ENCODE results near the gene PCDHB3.

The PCDHB3 gene

DNA sequence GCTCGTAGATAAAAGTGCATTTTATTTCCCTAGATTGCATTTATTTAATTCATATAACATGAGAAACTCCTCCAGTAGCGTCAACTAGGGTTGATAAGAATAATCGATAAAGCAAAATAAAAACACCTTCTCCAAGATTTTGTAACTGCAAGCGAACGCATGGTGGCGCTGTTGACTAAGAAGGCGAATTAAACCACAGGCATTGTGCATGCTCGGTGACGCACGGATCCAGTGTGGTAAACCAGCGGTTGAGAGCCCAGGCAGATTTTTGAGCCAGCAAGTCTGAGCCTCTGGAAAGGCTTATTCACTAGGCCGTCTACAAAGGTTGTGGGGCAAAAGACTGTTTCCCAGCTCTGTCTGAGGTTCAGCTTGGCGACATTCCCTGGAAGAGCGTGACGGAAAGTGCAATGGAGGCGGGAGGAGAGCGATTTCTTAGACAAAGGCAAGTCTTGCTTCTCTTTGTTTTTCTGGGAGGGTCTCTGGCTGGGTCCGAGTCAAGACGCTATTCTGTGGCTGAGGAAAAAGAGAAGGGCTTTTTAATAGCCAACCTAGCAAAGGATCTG lies at the start of gene PCDHB3:
Gene PCDHB3 (plus strand): TSS at position 231 of the 563 bp plus-strand sequence. CDS start 177 bp downstream, at position 408.
- intact Hi-C loops (cut with DNase I; ENCODE audit: low total_unique reads): no loop called here
- Histone ChIP-seq H3K36me3 (no peaks in the 10 kb centered on the region), H3K4me1 (no peaks in the 10 kb centered on the region), H3K4me3 (peak within 1 kb of the TSS in 1 of 2 donors; percentile 18), H3K9me3 (peaks cover 6 to 68% (median 53%) of the 10 kb centered on the region in 3 donors), H3K27me3 (no peaks in the 10 kb centered on the region), H3K27ac (no peak within 1 kb of the TSS)
- DNase-seq: no peak
- TF ChIP-seq, protein P1, sequence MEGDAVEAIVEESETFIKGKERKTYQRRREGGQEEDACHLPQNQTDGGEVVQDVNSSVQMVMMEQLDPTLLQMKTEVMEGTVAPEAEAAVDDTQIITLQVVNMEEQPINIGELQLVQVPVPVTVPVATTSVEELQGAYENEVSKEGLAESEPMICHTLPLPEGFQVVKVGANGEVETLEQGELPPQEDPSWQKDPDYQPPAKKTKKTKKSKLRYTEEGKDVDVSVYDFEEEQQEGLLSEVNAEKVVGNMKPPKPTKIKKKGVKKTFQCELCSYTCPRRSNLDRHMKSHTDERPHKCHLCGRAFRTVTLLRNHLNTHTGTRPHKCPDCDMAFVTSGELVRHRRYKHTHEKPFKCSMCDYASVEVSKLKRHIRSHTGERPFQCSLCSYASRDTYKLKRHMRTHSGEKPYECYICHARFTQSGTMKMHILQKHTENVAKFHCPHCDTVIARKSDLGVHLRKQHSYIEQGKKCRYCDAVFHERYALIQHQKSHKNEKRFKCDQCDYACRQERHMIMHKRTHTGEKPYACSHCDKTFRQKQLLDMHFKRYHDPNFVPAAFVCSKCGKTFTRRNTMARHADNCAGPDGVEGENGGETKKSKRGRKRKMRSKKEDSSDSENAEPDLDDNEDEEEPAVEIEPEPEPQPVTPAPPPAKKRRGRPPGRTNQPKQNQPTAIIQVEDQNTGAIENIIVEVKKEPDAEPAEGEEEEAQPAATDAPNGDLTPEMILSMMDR (IDR thresholded peaks at IDR 0.05): peak in 1 of 2 experiments; percentile 8

DNA sequence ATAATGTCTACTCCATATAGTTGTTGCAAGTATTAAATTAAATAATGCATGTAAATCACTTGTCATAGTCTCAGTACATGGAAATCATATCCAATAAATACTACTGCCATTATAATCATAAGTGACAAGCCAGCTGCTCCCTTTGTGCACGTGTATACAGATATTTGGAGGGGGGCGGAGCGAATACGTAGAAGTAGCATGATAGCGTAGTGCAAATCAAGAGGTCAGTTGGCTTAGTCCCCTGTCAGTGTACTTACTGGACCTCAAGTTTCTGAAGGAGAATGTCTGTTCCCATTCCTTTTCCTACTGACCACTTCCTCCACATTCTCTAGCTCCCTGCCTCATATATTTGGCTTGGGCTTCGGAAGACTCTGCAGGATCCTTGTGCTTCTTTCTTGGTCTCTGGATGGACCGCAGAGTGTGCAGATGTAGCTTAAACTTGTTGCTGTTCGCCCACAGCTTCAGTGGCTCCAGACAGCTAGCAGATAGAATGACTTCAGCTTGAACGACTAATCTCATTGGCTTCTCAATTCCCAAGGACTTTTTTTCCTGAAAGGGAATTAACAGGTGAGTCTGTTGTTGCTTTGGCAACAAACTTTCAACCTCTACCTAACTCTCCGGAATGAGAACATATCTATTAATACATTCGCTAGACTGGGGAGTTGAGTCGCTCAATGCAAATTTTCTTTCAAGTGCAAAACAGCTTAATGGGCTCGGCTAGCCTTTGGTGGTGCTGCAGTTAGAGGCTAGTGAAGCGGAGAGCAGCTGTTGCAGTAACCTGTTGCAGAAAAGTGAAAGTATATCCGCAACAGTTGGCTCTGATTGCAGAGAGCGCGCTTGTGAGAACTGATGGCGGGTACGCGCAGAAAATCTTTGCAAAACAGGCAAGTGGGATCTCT lies 49.4 kb upstream of the PCDHB3 start, which contains the start of gene PCDHB1:
Gene PCDHB1 (plus strand): TSS at position 753 of the 899 bp plus-strand sequence. CDS start 97 bp downstream, at position 850.
- TF ChIP-seq, protein P1 (IDR thresholded peaks at IDR 0.05): no peak
- DNase-seq: no peak
- no peaks in the 10 kb centered on the region for H3K36me3 ChIP-seq
- peaks cover 0 to 14% (median 4%) of the 10 kb centered on the region in 4 donors for H3K4me1 ChIP-seq
- H3K4me3 ChIP-seq: peak within 1 kb of the TSS; percentile 46 to 50
- intact Hi-C loops (cut with DNase I; ENCODE audit: low total_unique reads): no loop called here
- H3K9me3 ChIP-seq: no peaks in the 10 kb centered on the region
- no peak within 1 kb of the TSS for H3K27ac ChIP-seq
- H3K27me3 ChIP-seq: peaks cover 0 to 20% of the 10 kb centered on the region in 2 donors

DNA sequence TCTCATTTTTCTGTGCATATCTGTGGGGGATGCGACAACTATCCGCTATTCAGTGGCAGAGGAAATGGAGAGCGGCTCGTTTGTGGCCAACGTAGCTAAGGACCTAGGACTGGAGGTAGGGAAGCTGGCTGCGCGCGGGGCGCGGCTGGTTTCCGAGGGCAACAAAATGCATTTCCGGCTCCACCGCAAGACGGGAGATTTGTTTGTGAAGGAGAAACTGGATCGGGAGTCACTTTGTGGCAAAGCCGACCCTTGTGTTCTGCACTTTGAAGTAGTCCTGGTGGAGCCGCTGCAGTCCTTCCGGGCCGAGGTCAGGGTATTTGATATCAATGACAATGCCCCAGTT lies 48.8 kb upstream of the PCDHB3 start:
- Histone ChIP-seq H3K4me3 (peak overlapping the region; percentile 46 to 50), H3K4me1 (peaks cover 0 to 14% (median 4%) of the 10 kb centered on the region in 4 donors), H3K36me3 (no peaks in the 10 kb centered on the region), H3K27ac (no peak overlapping the region), H3K9me3 (no peaks in the 10 kb centered on the region), H3K27me3 (peaks cover 0 to 20% of the 10 kb centered on the region in 2 donors)
- no peak for DNase-seq
- TF ChIP-seq, protein P1 (IDR thresholded peaks at IDR 0.05): no peak
- intact Hi-C loops (cut with DNase I; ENCODE audit: low total_unique reads): no loop called here

DNA sequence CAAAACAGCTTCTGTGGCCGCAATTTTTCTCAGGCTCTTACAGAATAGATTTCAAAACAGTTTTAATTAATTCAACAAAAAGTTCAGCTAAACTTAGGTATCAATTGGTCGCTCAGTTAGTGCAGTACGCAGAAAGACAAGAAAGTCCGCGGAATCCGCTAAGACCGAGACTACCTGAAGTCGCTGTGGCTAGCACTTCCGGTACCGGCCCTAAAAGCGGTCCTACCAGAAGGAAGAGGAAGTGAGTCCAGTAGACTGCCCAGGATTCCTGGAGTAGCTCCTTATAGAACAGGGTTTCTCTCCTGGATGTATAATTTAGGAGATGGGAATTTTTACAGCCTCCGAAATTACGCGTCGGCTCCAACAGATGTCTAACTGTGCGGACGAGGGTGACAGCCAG lies 22.4 kb upstream of the PCDHB3 start:
- no peak for DNase-seq
- no peaks in the 10 kb centered on the region for H3K4me1 ChIP-seq
- TF ChIP-seq, protein P1 (IDR thresholded peaks at IDR 0.05): no peak
- intact Hi-C loops (cut with DNase I; ENCODE audit: low total_unique reads): no loop called here
- peaks cover 0 to 16% of the 10 kb centered on the region in 2 donors for H3K27me3 ChIP-seq
- H3K36me3 ChIP-seq: no peaks in the 10 kb centered on the region
- H3K27ac ChIP-seq: no peak overlapping the region
- peaks cover 0 to 15% (median 12%) of the 10 kb centered on the region in 3 donors for H3K9me3 ChIP-seq
- H3K4me3 ChIP-seq: peak overlapping the region in 1 of 2 donors; percentile 33

DNA sequence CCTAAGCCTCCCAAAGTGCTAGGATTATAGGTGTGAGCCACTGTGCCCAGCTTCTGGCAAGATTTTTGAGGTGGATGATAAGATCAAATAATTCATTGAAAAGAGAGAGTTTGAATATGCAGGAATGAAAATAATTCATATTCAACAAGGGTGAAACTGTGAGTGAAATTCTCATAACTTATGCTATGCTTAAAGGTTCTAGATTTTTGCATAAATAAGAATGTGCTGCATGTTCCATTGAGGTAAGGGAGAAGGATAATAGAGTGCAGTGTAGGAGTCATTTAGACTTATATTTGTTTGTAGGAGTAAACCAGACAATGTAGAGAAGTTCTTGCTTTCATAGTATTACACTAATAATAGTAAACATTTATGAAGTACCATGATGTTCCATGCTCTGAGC lies 18.0 kb upstream of the PCDHB3 start:
- Histone ChIP-seq H3K4me3 (no peak overlapping the region), H3K27me3 (peaks cover 0 to 11% of the 10 kb centered on the region in 2 donors), H3K9me3 (peaks cover 0 to 24% (median 15%) of the 10 kb centered on the region in 3 donors), H3K36me3 (no peaks in the 10 kb centered on the region), H3K27ac (no peak overlapping the region), H3K4me1 (no peaks in the 10 kb centered on the region)
- TF ChIP-seq, protein P1 (IDR thresholded peaks at IDR 0.05): no peak
- no peak for DNase-seq
- intact Hi-C loops (cut with DNase I; ENCODE audit: low total_unique reads): no loop called here

All from tibial artery (tissue), 4 donors.